ENCODE results near the gene TNFRSF1B. TPM values are rescaled to one million over a fixed set of nuclear protein-coding genes. Genes with fewer than 3 reads are reported as not detected.

TNFRSF1B gene
- total and polyA plus RNA-seq, 2 experiments from 2014 or later, result 0.91 to 4.1 TPM

- Mint-ChIP-seq H3K4me3 (peak overlapping the region; percentile 84), H3K27ac (no peak overlapping the region)
- ATAC-seq, result peak; percentile 51
Observed at GRCh38 chr1:12230549-12231275, 63.9 kb downstream of the TNFRSF1B start.

More at GRCh38 chr1:12230549-12231275, 63.9 kb downstream of the TNFRSF1B start:
- Histone ChIP-seq H3K9me2 (ENCODE audit: insufficient read depth) (no peaks in the 10 kb centered on the region), H3K4me3 (peak overlapping the region; percentile 91), H2AFZ (no peak overlapping the region), H3F3A (replicated peaks; ENCODE audit: low read depth) (peaks cover 6% of the 10 kb centered on the region; the same call in 1 of the 2 replicates), H4K20me1 (replicated peaks; ENCODE audit: insufficient read depth) (no peaks in the 10 kb centered on the region; the same call in 1 of the 2 replicates), H3K4me1 (ENCODE audit: insufficient read depth) (peaks cover 15% of the 10 kb centered on the region; the same call in 1 of the 2 replicates), H3K4me2 (peak overlapping the region; percentile 94), H3K36me3 (ENCODE audit: insufficient read depth) (no peaks in the 10 kb centered on the region), H3K79me2 (replicated peaks; ENCODE audit: insufficient read depth) (peaks cover 41% of the 10 kb centered on the region), H3K27ac (ENCODE audit: low read depth) (no peak overlapping the region), H3K27me3 (ENCODE audit: insufficient read depth) (no peaks in the 10 kb centered on the region)
- H3K4me1 Mint-ChIP-seq, result peaks cover 15% of the 10 kb centered on the region
- TF ChIP-seq EZH2phosphoT487 (IDR thresholded peaks at IDR 0.05; ENCODE audit: unreplicated experiment), result no peak
- TF ChIP-seq CTCF (conservative IDR thresholded peaks at IDR 0.05; ENCODE audit: low read depth in 2 of 2), result no peak
- TF ChIP-seq POLR2AphosphoS5 (IDR thresholded peaks at IDR 0.05; ENCODE audit: low read depth), result no peak
- no peak for TF ChIP-seq NANOG (IDR thresholded peaks at IDR 0.05; ENCODE audit: borderline replicate concordance)
- no peak for TF ChIP-seq STAT1 (IDR thresholded peaks at IDR 0.05; ENCODE audit: unreplicated experiment)
- TF ChIP-seq ZNF462 (CRISPR knock-in tag; IDR thresholded peaks at IDR 0.05), result no peak
- TF ChIP-seq EZH2 (IDR thresholded peaks at IDR 0.05; ENCODE audit: low read depth, unreplicated experiment), result no peak
- no peak for TF ChIP-seq ZNF331 (CRISPR knock-in tag; IDR thresholded peaks at IDR 0.05; ENCODE audit: low read depth)
- no peak for TF ChIP-seq CREB1 (CRISPR knock-in tag; IDR thresholded peaks at IDR 0.05; ENCODE audit: low read depth)
- TF ChIP-seq JUNB (IDR thresholded peaks at IDR 0.05; ENCODE audit: unreplicated experiment), result no peak
- peaks cover 2% of the 10 kb centered on the region; the same call in 1 of the 3 replicates for H3K36me3 Mint-ChIP-seq (ENCODE audit: low read depth)
- DNase-seq (ENCODE audit: low spot score), result peak; percentile 56
- H3K27me3 Mint-ChIP-seq (ENCODE audit: insufficient read depth, low read depth, poor library complexity), result peaks cover 3% of the 10 kb centered on the region
- no peaks in the 10 kb centered on the region; the same call in 2 of the 3 replicates for H3K9me3 Mint-ChIP-seq

Measured in GM23338 (cell line).